MM.1S (cell line): ENCODE results near the gene DENND5A.
"Not testable (repeated sequence)": the region's sequence is repeated elsewhere in the genome, so short reads cannot be mapped to it uniquely, and the experiment has no call there.

Source experiments
- DNase-seq: peaks from one replicate; pipeline ENCODE4 v3.0.0-alpha.2; 2015
- H2AFZ ChIP-seq: fragments of 300-600 bp; sonication (generic); 2 replicates; pipeline ENCODE4 v1.6.0; 2016; ENCODE audit warnings: antibody characterized with exemption, low read length
- H3F3A ChIP-seq: fragments of 300-600 bp; sonication (generic); 2 replicates; pipeline ENCODE4 v1.6.1; 2016; ENCODE audit warnings: mild to moderate bottlenecking, antibody characterized with exemption, low read length, moderate library complexity, mixed read lengths; ENCODE audit not compliant: insufficient read depth
- H3K27ac ChIP-seq: fragments of 300-600 bp; sonication (generic); 2 replicates; pipeline ENCODE4 v1.5.1; 2016; ENCODE audit warnings: mild to moderate bottlenecking, low read length
- H3K27me3 ChIP-seq: fragments of 300-600 bp; sonication (generic); replicated peaks from 2 replicates; pipeline ENCODE4 v1.6.0; 2016; ENCODE audit warnings: low read length; ENCODE audit not compliant: insufficient read depth
- H3K36me3 ChIP-seq: fragments of 300-600 bp; sonication (generic); replicated peaks from 2 replicates; pipeline ENCODE4 v1.6.1; 2016; ENCODE audit warnings: mild to moderate bottlenecking, low read length, mixed read lengths; ENCODE audit not compliant: insufficient read depth
- H3K4me1 ChIP-seq: fragments of 300-600 bp; sonication (generic); 2 replicates; pipeline ENCODE4 v1.6.1; 2016; ENCODE audit warnings: low read length, mixed read lengths
- H3K4me2 ChIP-seq: fragments of 300-600 bp; sonication (generic); 2 replicates; pipeline ENCODE4 v1.6.0; 2016; ENCODE audit warnings: low read depth, low read length
- H3K4me3 ChIP-seq: fragments of 300-600 bp; sonication (generic); 2 replicates; pipeline ENCODE4 v1.5.1; 2016; ENCODE audit warnings: low read length, mixed read lengths
- H3K79me2 ChIP-seq: fragments of 300-600 bp; sonication (generic); 2 replicates; pipeline ENCODE4 v1.6.1; 2016; ENCODE audit warnings: mixed run types, low read length, mixed read lengths
- H3K9ac ChIP-seq: fragments of 300-600 bp; sonication (generic); 2 replicates; pipeline ENCODE4 v1.6.1; 2016; ENCODE audit warnings: low read length, mixed read lengths
- H3K9me2 ChIP-seq: fragments of 300-600 bp; sonication (generic); replicated peaks from 2 replicates; pipeline ENCODE4 v1.6.1; 2016; ENCODE audit warnings: mild to moderate bottlenecking, low read length, mixed read lengths; ENCODE audit not compliant: insufficient read depth
- H3K9me3 ChIP-seq: fragments of 300-600 bp; sonication (generic); replicated peaks from 2 replicates; pipeline ENCODE4 v1.6.1; 2016; ENCODE audit warnings: mild to moderate bottlenecking, low read length, mixed read lengths; ENCODE audit not compliant: insufficient read depth
- H4K20me1 ChIP-seq: fragments of 300-600 bp; sonication (generic); 2 replicates; pipeline ENCODE4 v1.6.1; 2016; ENCODE audit warnings: mild to moderate bottlenecking, low read length, moderate library complexity, mixed read lengths; ENCODE audit not compliant: insufficient read depth
- CTCF ChIP-seq: fragments of 300-600 bp; sonication (generic); IDR thresholded peaks from 2 replicates; pipeline ENCODE4 v1.5.1; 2016; ENCODE audit warnings: antibody characterized with exemption, low read length, mixed read lengths
- EZH2 ChIP-seq: fragments of 300-600 bp; sonication (generic); optimal IDR thresholded peaks from 2 replicates; pipeline ENCODE3; 2017; ENCODE audit warnings: low read depth, mild to moderate bottlenecking, antibody characterized with exemption, low read length, mixed read lengths
- EZH2phosphoT487 ChIP-seq: fragments of 300-600 bp; sonication (generic); IDR thresholded peaks from 2 replicates; pipeline ENCODE4 v1.6.1; 2018; ENCODE audit warnings: antibody characterized with exemption, low read length

DENND5A gene

GRCh38 chr11:9103542-9104276, 161.4 kb downstream of the DENND5A start:
- no peak for TF ChIP-seq EZH2phosphoT487
- no peak for TF ChIP-seq EZH2
- no peak for TF ChIP-seq CTCF
- Histone ChIP-seq H3K9me2 (no peaks in the 10 kb centered on the region), H2AFZ (no peak overlapping the region), H3K9me3 (no peaks in the 10 kb centered on the region), H3K4me2 (no peak overlapping the region), H3K27ac (no peak overlapping the region), H3K79me2 (no peaks in the 10 kb centered on the region), H3K4me3 (no peak overlapping the region), H4K20me1 (no peaks in the 10 kb centered on the region), H3K36me3 (no peaks in the 10 kb centered on the region), H3K27me3 (no peaks in the 10 kb centered on the region), H3F3A (no peaks in the 10 kb centered on the region), H3K4me1 (no peaks in the 10 kb centered on the region), H3K9ac (no peak overlapping the region)
- no peak for DNase-seq

GRCh38 chr11:9099617-9100016, 165.5 kb downstream of the DENND5A start:
- Histone ChIP-seq H3K9ac (no peak overlapping the region), H3K27ac (no peak overlapping the region), H3K4me3 (no peak overlapping the region), H3K27me3 (no peaks in the 10 kb centered on the region), H3K36me3 (no peaks in the 10 kb centered on the region), H3K4me2 (no peak overlapping the region), H3K79me2 (no peaks in the 10 kb centered on the region), H3K4me1 (no peaks in the 10 kb centered on the region), H2AFZ (no peak overlapping the region), H4K20me1 (no peaks in the 10 kb centered on the region), H3K9me2 (no peaks in the 10 kb centered on the region), H3K9me3 (no peaks in the 10 kb centered on the region), H3F3A (no peaks in the 10 kb centered on the region)
- TF ChIP-seq EZH2phosphoT487: no peak
- TF ChIP-seq CTCF: no peak
- no peak for TF ChIP-seq EZH2
- DNase-seq: no peak

GRCh38 chr11:9098455-9098854, 166.7 kb downstream of the DENND5A start:
- not testable (repeated sequence) for H3K9me2 ChIP-seq, H3F3A ChIP-seq, H3K79me2 ChIP-seq, H2AFZ ChIP-seq, H3K9ac ChIP-seq, H3K4me3 ChIP-seq, H3K4me1 ChIP-seq, H3K27ac ChIP-seq, H3K27me3 ChIP-seq, H3K9me3 ChIP-seq, H4K20me1 ChIP-seq, H3K4me2 ChIP-seq, DNase-seq, H3K36me3 ChIP-seq

GRCh38 chr11:9097186-9097943, 167.8 kb downstream of the DENND5A start:
- not testable (repeated sequence) for DNase-seq, H3K9me2 ChIP-seq, H3K9me3 ChIP-seq, H3K79me2 ChIP-seq, H3K36me3 ChIP-seq, H4K20me1 ChIP-seq, H3K27me3 ChIP-seq, H3K9ac ChIP-seq, H3K4me2 ChIP-seq, H3F3A ChIP-seq, H3K4me3 ChIP-seq, H3K4me1 ChIP-seq, H3K27ac ChIP-seq, H2AFZ ChIP-seq
